Activated T-helper 17 cell treated with anti-CD3 and anti-CD28 coated beads, Interleukin-2, amount 50 U/mL, for 72 hours (primary cell): Measurements from ENCODE around the gene CRACR2A. TPM values are rescaled to one million over a fixed set of nuclear protein-coding genes. Genes with fewer than 3 reads are reported as not detected.

ENCODE experiments used
- ATAC-seq: fragments of 150-1000 bp; cut with Tn5 transposase; replicated peaks from 2 replicates; pipeline ENCODE4 v1.10.0; 2021; ENCODE audit warnings: mild to moderate bottlenecking, moderate library complexity
- H3K27ac Mint-ChIP-seq: one replicate; pipeline ENCODE4 v1.8.0; 2022; ENCODE audit warnings: mixed read lengths
- H3K27me3 Mint-ChIP-seq: one replicate; pipeline ENCODE4 v1.8.0; 2022; ENCODE audit warnings: mixed read lengths
- H3K36me3 Mint-ChIP-seq: one replicate; pipeline ENCODE4 v1.8.0; 2022; ENCODE audit warnings: low read depth, mild to moderate bottlenecking, mixed read lengths
- H3K4me1 Mint-ChIP-seq: one replicate; pipeline ENCODE4 v1.8.0; 2022; ENCODE audit warnings: mixed read lengths
- H3K4me3 Mint-ChIP-seq: one replicate; pipeline ENCODE4 v1.8.0; 2022; ENCODE audit warnings: mild to moderate bottlenecking, mixed read lengths
- H3K9me3 Mint-ChIP-seq: one replicate; pipeline ENCODE4 v1.8.0; 2022; ENCODE audit warnings: mixed read lengths
- total RNA-seq, 2 donors: library from RNA; stranded (reverse); gene quantifications; one replicate each; pipeline ENCODE4 v1.2.3, GENCODE V29; 2022

Gene CRACR2A
- total RNA-seq, 2 donors from 2014 or later, result 39.4 to 46.3 TPM

- Mint-ChIP-seq H3K36me3 (no peaks in the 10 kb centered on the region), H3K27ac (no peak overlapping the region), H3K4me1 (peaks cover 8% of the 10 kb centered on the region), H3K27me3 (no peaks in the 10 kb centered on the region), H3K9me3 (no peaks in the 10 kb centered on the region), H3K4me3 (no peak overlapping the region)
- no peak for ATAC-seq
Observed at GRCh38 chr12:3768911-3769447, 16.1 kb upstream of the CRACR2A start.

GRCh38 chr12:3761116-3761735 is 8.3 kb upstream of the CRACR2A start:
- ATAC-seq, result peak; percentile 56
- no peaks in the 10 kb centered on the region for H3K27me3 Mint-ChIP-seq
- H3K4me3 Mint-ChIP-seq, result no peak overlapping the region
- no peaks in the 10 kb centered on the region for H3K4me1 Mint-ChIP-seq
- no peak overlapping the region for H3K27ac Mint-ChIP-seq
- H3K9me3 Mint-ChIP-seq, result no peaks in the 10 kb centered on the region
- H3K36me3 Mint-ChIP-seq, result no peaks in the 10 kb centered on the region

- H3K27me3 Mint-ChIP-seq, result no peaks in the 10 kb centered on the region
- H3K4me3 Mint-ChIP-seq, result no peak overlapping the region
- no peaks in the 10 kb centered on the region for H3K36me3 Mint-ChIP-seq
- no peaks in the 10 kb centered on the region for H3K4me1 Mint-ChIP-seq
- no peak for ATAC-seq
- no peak overlapping the region for H3K27ac Mint-ChIP-seq
- no peaks in the 10 kb centered on the region for H3K9me3 Mint-ChIP-seq
Observed at GRCh38 chr12:3759878-3760277, 7.0 kb upstream of the CRACR2A start.

- no peak overlapping the region for H3K4me3 Mint-ChIP-seq
- H3K36me3 Mint-ChIP-seq, result peaks cover 14% of the 10 kb centered on the region
- ATAC-seq, result no peak
- no peaks in the 10 kb centered on the region for H3K9me3 Mint-ChIP-seq
- peaks cover 8% of the 10 kb centered on the region for H3K4me1 Mint-ChIP-seq
- peak overlapping the region; percentile 27 for H3K27ac Mint-ChIP-seq
- no peaks in the 10 kb centered on the region for H3K27me3 Mint-ChIP-seq
Observed at GRCh38 chr12:3757261-3757660, 4.4 kb upstream of the CRACR2A start.

GRCh38 chr12:3755898-3756297 is 3.0 kb upstream of the CRACR2A start:
- Mint-ChIP-seq H3K27me3 (no peaks in the 10 kb centered on the region), H3K36me3 (peaks cover 28% of the 10 kb centered on the region), H3K9me3 (no peaks in the 10 kb centered on the region), H3K4me1 (peaks cover 21% of the 10 kb centered on the region), H3K27ac (peak overlapping the region; percentile 27), H3K4me3 (no peak overlapping the region)
- no peak for ATAC-seq

GRCh38 chr12:3753544-3754284 is 805 bp upstream of the CRACR2A start:
- Mint-ChIP-seq H3K27me3 (no peaks in the 10 kb centered on the region), H3K9me3 (no peaks in the 10 kb centered on the region), H3K4me3 (peak overlapping the region; percentile 95), H3K4me1 (peaks cover 33% of the 10 kb centered on the region), H3K27ac (peak overlapping the region; percentile 99), H3K36me3 (peaks cover 42% of the 10 kb centered on the region)
- no peak for ATAC-seq

GRCh38 chr12:3752096-3752709 is 706 bp downstream of the CRACR2A start:
- no peaks in the 10 kb centered on the region for H3K27me3 Mint-ChIP-seq
- peak; percentile 78 for ATAC-seq
- peak overlapping the region; percentile 97 for H3K27ac Mint-ChIP-seq
- H3K4me3 Mint-ChIP-seq, result peak overlapping the region; percentile 95
- no peaks in the 10 kb centered on the region for H3K9me3 Mint-ChIP-seq
- peaks cover 45% of the 10 kb centered on the region for H3K36me3 Mint-ChIP-seq
- peaks cover 33% of the 10 kb centered on the region for H3K4me1 Mint-ChIP-seq

GRCh38 chr12:3751151-3752095 is 1.5 kb downstream of the CRACR2A start:
- Mint-ChIP-seq H3K4me1 (peaks cover 33% of the 10 kb centered on the region), H3K27ac (peak overlapping the region; percentile 97), H3K36me3 (peaks cover 52% of the 10 kb centered on the region), H3K4me3 (peak overlapping the region; percentile 95), H3K27me3 (no peaks in the 10 kb centered on the region), H3K9me3 (no peaks in the 10 kb centered on the region)
- peak; percentile 6 for ATAC-seq

- Mint-ChIP-seq H3K27me3 (no peaks in the 10 kb centered on the region), H3K4me3 (peak overlapping the region; percentile 95), H3K27ac (peak overlapping the region; percentile 97), H3K4me1 (peaks cover 39% of the 10 kb centered on the region), H3K9me3 (no peaks in the 10 kb centered on the region), H3K36me3 (peaks cover 60% of the 10 kb centered on the region)
- no peak for ATAC-seq
Observed at GRCh38 chr12:3750616-3751015, 2.3 kb downstream of the CRACR2A start.

GRCh38 chr12:3748620-3749019 is 4.3 kb downstream of the CRACR2A start:
- Mint-ChIP-seq H3K4me3 (peak overlapping the region; percentile 48), H3K27me3 (no peaks in the 10 kb centered on the region), H3K36me3 (peaks cover 74% of the 10 kb centered on the region), H3K27ac (peak overlapping the region; percentile 94), H3K9me3 (no peaks in the 10 kb centered on the region), H3K4me1 (peaks cover 48% of the 10 kb centered on the region)
- ATAC-seq, result no peak

- Mint-ChIP-seq H3K4me1 (peaks cover 45% of the 10 kb centered on the region), H3K27ac (peak overlapping the region; percentile 94), H3K27me3 (no peaks in the 10 kb centered on the region), H3K4me3 (peak overlapping the region; percentile 48), H3K9me3 (no peaks in the 10 kb centered on the region), H3K36me3 (peaks cover 74% of the 10 kb centered on the region)
- ATAC-seq, result no peak
Observed at GRCh38 chr12:3747976-3748619, 4.8 kb downstream of the CRACR2A start.

GRCh38 chr12:3747543-3747942 is 5.4 kb downstream of the CRACR2A start:
- Mint-ChIP-seq H3K4me3 (peak overlapping the region; percentile 48), H3K27ac (peak overlapping the region; percentile 94), H3K36me3 (peaks cover 79% of the 10 kb centered on the region), H3K27me3 (no peaks in the 10 kb centered on the region), H3K9me3 (no peaks in the 10 kb centered on the region), H3K4me1 (peaks cover 45% of the 10 kb centered on the region)
- peak; percentile 15 for ATAC-seq

- ATAC-seq, result no peak
- Mint-ChIP-seq H3K9me3 (no peaks in the 10 kb centered on the region), H3K4me3 (peak overlapping the region; percentile 48), H3K27me3 (no peaks in the 10 kb centered on the region), H3K27ac (peak overlapping the region; percentile 94), H3K4me1 (peaks cover 41% of the 10 kb centered on the region), H3K36me3 (peaks cover 79% of the 10 kb centered on the region)
Observed at GRCh38 chr12:3746758-3747157, 6.2 kb downstream of the CRACR2A start.
